Endothelial cell of umbilical vein (primary cell): Measurements from ENCODE around the gene MYT1. TPM values are rescaled to one million over a fixed set of nuclear protein-coding genes. Genes with fewer than 3 reads are reported as not detected.

Experiments
- BruUV-seq: library from RNA; stranded (reverse); fragments of 400-500 nt; replicated peaks from 2 replicates; lab custom pipeline; 2021; lab: Mats Ljungman, UMichigan
- CTCF ChIA-PET: fragments of 300-600, 350-600 bp; sonication (Branson Sonifier 250); formaldehyde crosslinking; loops from one replicate; lab custom pipeline; 2021; ENCODE audit warnings: antibody characterized with exemption, inconsistent platforms; lab: Charles Lee
- POLR2A ChIA-PET: fragments of 300-600, 350-600 bp; sonication (Branson Sonifier 250); formaldehyde crosslinking; loops from one replicate; lab custom pipeline; 2021; ENCODE audit warnings: antibody characterized with exemption, inconsistent platforms; lab: Charles Lee
- DNase-seq: peaks from one replicate; pipeline ENCODE4 v3.0.0-alpha.2; 2011; ENCODE audit warnings: low read depth, low spot score
- FAIRE-seq: peaks from 2 replicates; lab custom pipeline; 2011; peaks lifted over from hg19 to GRCh38; lab: Jason Lieb, UNC
- H2AFZ ChIP-seq: 2 replicates; pipeline ENCODE4 v1.6.0; 2012; ENCODE audit warnings: low read depth, low read length, control low read depth, inconsistent platforms
- H3K27ac ChIP-seq: 2 replicates; pipeline ENCODE4 v1.5.1; 2011; ENCODE audit warnings: low read depth, mild to moderate bottlenecking, control low read depth, low read length, moderate library complexity; ENCODE audit not compliant: insufficient read depth
- H3K27me3 ChIP-seq, 2 experiments: 2 replicates each; pipeline versions ENCODE4 v1.6.0 to v1.6.1; 2011; ENCODE audit warnings: low read length in 2 of 2, mixed read lengths in 1 of 2; ENCODE audit not compliant: control insufficient read depth in 2 of 2, insufficient read depth in 2 of 2
- H3K36me3 ChIP-seq, 2 experiments: 2 replicates in 1 of 2; 3 replicates in 1 of 2; pipeline ENCODE4 v1.5.1; 2011; ENCODE audit warnings: low read length in 2 of 2, mild to moderate bottlenecking in 1 of 2, moderate library complexity in 1 of 2; ENCODE audit not compliant: control insufficient read depth in 2 of 2, insufficient read depth in 2 of 2; ENCODE audit errors: extremely low read depth in 1 of 2
- H3K4me1 ChIP-seq: 3 replicates; pipeline ENCODE4 v1.5.1; 2011; ENCODE audit warnings: mild to moderate bottlenecking, low read length; ENCODE audit not compliant: control insufficient read depth, insufficient read depth; ENCODE audit errors: extremely low read depth
- H3K4me2 ChIP-seq: 2 replicates; pipeline ENCODE4 v1.6.1; 2011; ENCODE audit warnings: low read length, control low read depth, mixed read lengths; ENCODE audit not compliant: insufficient read depth
- H3K4me3 ChIP-seq, 3 experiments: fragments of 200-600 bp in 1 of 3; sonication (generic), shearing (Covaris generic) in 1 of 3; replicated peaks in 1 of 3; 2 replicates each; pipeline ENCODE4 v1.5.1; 2011 to 2016; ENCODE audit warnings: control low read depth in 3 of 3, low read length in 3 of 3, mild to moderate bottlenecking in 2 of 3, inconsistent platforms in 1 of 3, low read depth in 1 of 3, moderate library complexity in 1 of 3; ENCODE audit not compliant: insufficient read depth in 1 of 3
- H3K79me2 ChIP-seq: 2 replicates; pipeline ENCODE4 v1.6.0; 2012; ENCODE audit warnings: low read length, inconsistent platforms; ENCODE audit not compliant: control insufficient read depth, insufficient read depth
- H3K9ac ChIP-seq: replicated peaks from 2 replicates; pipeline ENCODE3; 2011; ENCODE audit warnings: low read length, control low read depth; ENCODE audit not compliant: insufficient read depth; ENCODE audit errors: extremely low read depth
- H3K9me1 ChIP-seq: replicated peaks from 3 replicates; pipeline ENCODE4 v1.6.0; 2011; ENCODE audit warnings: mild to moderate bottlenecking, low read length; ENCODE audit not compliant: control insufficient read depth, insufficient read depth; ENCODE audit errors: extremely low read depth
- H3K9me3 ChIP-seq: replicated peaks from 2 replicates; pipeline ENCODE4 v1.5.1; 2012; ENCODE audit warnings: low read length, inconsistent platforms; ENCODE audit not compliant: control insufficient read depth, insufficient read depth
- H4K20me1 ChIP-seq: replicated peaks from 2 replicates; pipeline ENCODE3; 2011; ENCODE audit warnings: mild to moderate bottlenecking, low read length; ENCODE audit not compliant: control insufficient read depth, insufficient read depth; ENCODE audit errors: extremely low read depth
- FOS ChIP-seq: IDR thresholded peaks from 2 replicates; pipeline ENCODE4 v1.6.1; 2011; ENCODE audit warnings: mild to moderate bottlenecking, low read length, moderate library complexity, borderline replicate concordance; ENCODE audit not compliant: insufficient read depth
- JUN ChIP-seq: IDR thresholded peaks from 2 replicates; pipeline ENCODE4 v1.6.1; 2011; ENCODE audit warnings: borderline replicate concordance, low read depth; ENCODE audit not compliant: insufficient read length, insufficient read depth
- POLR2A ChIP-seq: IDR thresholded peaks from 2 replicates; pipeline ENCODE4 v1.6.1; 2012; ENCODE audit warnings: low read depth, mild to moderate bottlenecking, control low read depth, low read length
- dilution Hi-C: fragments of 300-500 bp; cut with MboI; formaldehyde crosslinking; loops from one replicate; pipeline ENCODE4 v1.15.0; 2019; ENCODE audit warnings: low sequenced_read_pairs; ENCODE audit not compliant: extremely low pct_ligation_motif_present
- intact Hi-C: fragments of 100-400 bp; cut with micrococcal nuclease; formaldehyde crosslinking; loops from one replicate; pipeline ENCODE4 v1.10.0; 2022
- polyA plus RNA-seq, 4 experiments: library from polyadenylated mRNA; depleted of rRNA in 3 of 4; stranded (reverse) in 3 of 4; unstranded in 1 of 4; fragments of >200 nt; gene quantifications; 2 replicates each; pipeline versions ENCODE4 v1.2.1 to v1.2.3, GENCODE V29; 2011 to 2012; ENCODE audit warnings: missing spikeins in 1 of 4
- total RNA-seq: library from RNA; stranded (reverse); gene quantifications from 2 replicates; pipeline ENCODE4 v1.2.3, GENCODE V29; 2021
- TF ChIP-seq, protein P1 (sequence below): IDR thresholded peaks from 2 replicates; pipeline ENCODE4 v1.6.1; 2011; ENCODE audit not compliant: insufficient read depth, insufficient read length
- TF ChIP-seq, protein P2 (sequence below), 2 donors: IDR thresholded peaks; 1 replicate in 1 of 2; 2 replicates in 1 of 2; pipeline ENCODE4 v1.5.1; 2011; ENCODE audit warnings: low read length in 2 of 2, mild to moderate bottlenecking in 2 of 2, moderate library complexity in 2 of 2, control low read depth in 1 of 2, inconsistent platforms in 1 of 2, low read depth in 1 of 2; ENCODE audit not compliant: insufficient read depth in 1 of 2; ENCODE audit errors: extremely low read depth in 1 of 2

Gene MYT1
- total and polyA plus RNA-seq, 2 donors (not counting 3 experiments of a cell fraction or from before 2014, with no cell fraction given) = not detected

DNA sequence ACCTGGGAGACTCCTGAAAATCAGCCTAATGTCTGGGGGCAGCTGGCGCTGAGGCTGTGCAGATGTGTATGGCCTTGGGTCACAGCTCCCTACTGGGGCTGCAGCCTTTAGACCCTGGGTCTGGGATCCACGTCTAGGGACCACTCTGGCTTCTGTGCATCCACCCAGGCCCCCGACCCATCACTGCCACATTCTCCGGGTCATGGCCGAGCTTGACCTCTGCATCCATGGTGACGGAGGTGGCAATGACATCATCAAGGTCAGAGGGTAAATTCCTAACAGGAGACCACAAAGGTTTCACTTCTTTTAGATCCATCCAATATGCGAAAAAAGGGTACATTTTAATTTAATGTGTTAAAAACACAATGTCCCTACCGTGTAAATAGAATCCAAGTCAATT lies 76.8 kb downstream of the MYT1 start:
- Histone ChIP-seq H3K9me1 (no peaks in the 10 kb centered on the region), H3K9ac (no peak overlapping the region), H3K4me3 (no peak overlapping the region), H3K36me3 (no peaks in the 10 kb centered on the region), H3K4me2 (no peak overlapping the region), H3K27me3 (no peaks in the 10 kb centered on the region), H3K27ac (no peak overlapping the region), H3K79me2 (no peaks in the 10 kb centered on the region), H3K9me3 (no peaks in the 10 kb centered on the region), H4K20me1 (no peaks in the 10 kb centered on the region), H3K4me1 (no peaks in the 10 kb centered on the region), H2AFZ (no peak overlapping the region)
- FAIRE-seq (no peak), DNase-seq (no peak)
- CTCF ChIA-PET = interaction anchor here (0.8 to 1.0 kb wide), 2 partner anchors 8 to 12 kb away, joined by 3 to 4 read pairs; no protein-coding TSS in a partner anchor
- POLR2A ChIA-PET = no interaction called here
- dilution Hi-C loops = no loop called here
- no TSS peak for BruUV-seq
- intact Hi-C loops = no loop called here
- TF ChIP-seq, protein P1, sequence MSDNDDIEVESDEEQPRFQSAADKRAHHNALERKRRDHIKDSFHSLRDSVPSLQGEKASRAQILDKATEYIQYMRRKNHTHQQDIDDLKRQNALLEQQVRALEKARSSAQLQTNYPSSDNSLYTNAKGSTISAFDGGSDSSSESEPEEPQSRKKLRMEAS = no peak
- no peak for TF ChIP-seq POLR2A
- no peak for TF ChIP-seq JUN
- TF ChIP-seq, protein P2, sequence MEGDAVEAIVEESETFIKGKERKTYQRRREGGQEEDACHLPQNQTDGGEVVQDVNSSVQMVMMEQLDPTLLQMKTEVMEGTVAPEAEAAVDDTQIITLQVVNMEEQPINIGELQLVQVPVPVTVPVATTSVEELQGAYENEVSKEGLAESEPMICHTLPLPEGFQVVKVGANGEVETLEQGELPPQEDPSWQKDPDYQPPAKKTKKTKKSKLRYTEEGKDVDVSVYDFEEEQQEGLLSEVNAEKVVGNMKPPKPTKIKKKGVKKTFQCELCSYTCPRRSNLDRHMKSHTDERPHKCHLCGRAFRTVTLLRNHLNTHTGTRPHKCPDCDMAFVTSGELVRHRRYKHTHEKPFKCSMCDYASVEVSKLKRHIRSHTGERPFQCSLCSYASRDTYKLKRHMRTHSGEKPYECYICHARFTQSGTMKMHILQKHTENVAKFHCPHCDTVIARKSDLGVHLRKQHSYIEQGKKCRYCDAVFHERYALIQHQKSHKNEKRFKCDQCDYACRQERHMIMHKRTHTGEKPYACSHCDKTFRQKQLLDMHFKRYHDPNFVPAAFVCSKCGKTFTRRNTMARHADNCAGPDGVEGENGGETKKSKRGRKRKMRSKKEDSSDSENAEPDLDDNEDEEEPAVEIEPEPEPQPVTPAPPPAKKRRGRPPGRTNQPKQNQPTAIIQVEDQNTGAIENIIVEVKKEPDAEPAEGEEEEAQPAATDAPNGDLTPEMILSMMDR (IDR thresholded peaks at IDR 0.05; ENCODE audit: extremely low read depth in 1 of 2, insufficient read depth in 1 of 2, low read depth in 1 of 2, low read length in 2 of 2) = no peak
- no peak for TF ChIP-seq FOS
